ENCODE results near the gene OMP.

OMP gene

DNA sequence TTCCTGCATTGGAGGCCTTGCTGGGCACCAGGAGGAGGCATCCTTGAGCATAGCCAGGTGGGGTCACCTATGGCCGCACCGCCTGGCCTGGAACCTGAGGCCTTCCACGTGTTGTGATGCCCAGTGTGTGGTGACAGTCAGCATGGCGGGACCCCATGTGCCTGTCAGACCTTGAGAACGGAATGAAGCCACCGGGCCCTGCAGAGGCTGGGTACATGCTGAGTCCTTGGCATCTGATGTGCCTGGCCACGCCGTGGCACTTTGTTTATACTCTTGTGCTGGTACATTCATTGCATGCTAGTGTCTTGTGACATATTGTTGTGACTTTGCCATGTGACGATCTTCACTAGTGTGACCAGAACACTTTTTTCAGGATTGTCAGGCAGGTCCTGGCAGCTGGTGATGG, 16.9 kb downstream of the OMP start:
- H3K4me3 ChIP-seq = no peak overlapping the region
- H3K27ac ChIP-seq = no peak overlapping the region
- DNase-seq (ENCODE audit: low spot score) = no peak
- TF ChIP-seq, protein P1, sequence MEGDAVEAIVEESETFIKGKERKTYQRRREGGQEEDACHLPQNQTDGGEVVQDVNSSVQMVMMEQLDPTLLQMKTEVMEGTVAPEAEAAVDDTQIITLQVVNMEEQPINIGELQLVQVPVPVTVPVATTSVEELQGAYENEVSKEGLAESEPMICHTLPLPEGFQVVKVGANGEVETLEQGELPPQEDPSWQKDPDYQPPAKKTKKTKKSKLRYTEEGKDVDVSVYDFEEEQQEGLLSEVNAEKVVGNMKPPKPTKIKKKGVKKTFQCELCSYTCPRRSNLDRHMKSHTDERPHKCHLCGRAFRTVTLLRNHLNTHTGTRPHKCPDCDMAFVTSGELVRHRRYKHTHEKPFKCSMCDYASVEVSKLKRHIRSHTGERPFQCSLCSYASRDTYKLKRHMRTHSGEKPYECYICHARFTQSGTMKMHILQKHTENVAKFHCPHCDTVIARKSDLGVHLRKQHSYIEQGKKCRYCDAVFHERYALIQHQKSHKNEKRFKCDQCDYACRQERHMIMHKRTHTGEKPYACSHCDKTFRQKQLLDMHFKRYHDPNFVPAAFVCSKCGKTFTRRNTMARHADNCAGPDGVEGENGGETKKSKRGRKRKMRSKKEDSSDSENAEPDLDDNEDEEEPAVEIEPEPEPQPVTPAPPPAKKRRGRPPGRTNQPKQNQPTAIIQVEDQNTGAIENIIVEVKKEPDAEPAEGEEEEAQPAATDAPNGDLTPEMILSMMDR (IDR thresholded peaks at IDR 0.05) = no peak

DNA sequence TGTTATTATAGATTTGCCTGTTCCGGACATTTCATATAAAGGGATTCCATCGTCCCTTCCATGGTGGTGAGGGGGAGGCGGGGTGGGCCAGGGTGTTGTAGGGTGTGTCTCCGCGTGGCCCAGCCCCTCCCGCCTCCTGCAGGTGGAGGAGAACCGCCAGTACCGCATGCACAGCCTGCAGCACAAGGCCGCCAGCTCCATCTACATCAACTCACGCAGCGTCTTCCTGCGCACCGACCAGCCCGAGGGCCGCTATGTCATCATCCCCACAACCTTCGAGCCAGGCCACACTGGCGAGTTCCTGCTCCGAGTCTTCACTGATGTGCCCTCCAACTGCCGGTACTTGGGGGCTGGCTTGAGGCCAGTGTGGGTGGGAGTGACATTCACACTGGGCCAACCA, 17.9 kb downstream of the OMP start:
- TF ChIP-seq, protein P1 (IDR thresholded peaks at IDR 0.05) = no peak
- DNase-seq (ENCODE audit: low spot score) = no peak
- Histone ChIP-seq H3K4me3 (no peak overlapping the region), H3K27ac (no peak overlapping the region)

DNA sequence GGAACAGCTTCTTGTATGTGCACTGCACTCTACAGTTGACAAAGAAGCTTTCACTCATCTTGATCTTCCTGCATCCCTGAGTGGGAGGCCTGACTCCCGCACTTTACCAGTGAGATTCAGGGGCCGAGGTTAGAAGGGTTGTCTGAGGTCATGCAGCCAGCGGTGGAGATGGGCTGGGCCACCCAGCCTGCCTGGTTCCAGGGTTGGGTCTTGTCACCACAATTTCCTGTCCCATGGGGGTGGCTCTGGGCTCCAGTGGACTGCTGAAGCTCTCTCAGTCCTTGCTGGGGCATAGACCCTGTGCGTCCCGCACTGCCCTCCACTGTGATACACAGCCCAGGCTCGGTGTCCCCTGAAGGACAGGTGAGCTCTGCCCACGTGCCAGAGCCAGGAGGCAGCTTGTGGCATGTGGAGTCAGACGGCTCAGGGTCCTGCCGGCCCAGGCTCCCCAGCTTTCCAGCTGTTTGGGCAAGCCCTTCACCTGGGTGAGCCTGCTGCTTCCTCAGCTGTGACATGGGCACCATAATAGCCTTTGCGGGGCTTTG, 18.5 kb downstream of the OMP start:
- H3K4me3 ChIP-seq = no peak overlapping the region
- DNase-seq (ENCODE audit: low spot score) = no peak
- TF ChIP-seq, protein P1 (IDR thresholded peaks at IDR 0.05) = no peak
- H3K27ac ChIP-seq = no peak overlapping the region

DNA sequence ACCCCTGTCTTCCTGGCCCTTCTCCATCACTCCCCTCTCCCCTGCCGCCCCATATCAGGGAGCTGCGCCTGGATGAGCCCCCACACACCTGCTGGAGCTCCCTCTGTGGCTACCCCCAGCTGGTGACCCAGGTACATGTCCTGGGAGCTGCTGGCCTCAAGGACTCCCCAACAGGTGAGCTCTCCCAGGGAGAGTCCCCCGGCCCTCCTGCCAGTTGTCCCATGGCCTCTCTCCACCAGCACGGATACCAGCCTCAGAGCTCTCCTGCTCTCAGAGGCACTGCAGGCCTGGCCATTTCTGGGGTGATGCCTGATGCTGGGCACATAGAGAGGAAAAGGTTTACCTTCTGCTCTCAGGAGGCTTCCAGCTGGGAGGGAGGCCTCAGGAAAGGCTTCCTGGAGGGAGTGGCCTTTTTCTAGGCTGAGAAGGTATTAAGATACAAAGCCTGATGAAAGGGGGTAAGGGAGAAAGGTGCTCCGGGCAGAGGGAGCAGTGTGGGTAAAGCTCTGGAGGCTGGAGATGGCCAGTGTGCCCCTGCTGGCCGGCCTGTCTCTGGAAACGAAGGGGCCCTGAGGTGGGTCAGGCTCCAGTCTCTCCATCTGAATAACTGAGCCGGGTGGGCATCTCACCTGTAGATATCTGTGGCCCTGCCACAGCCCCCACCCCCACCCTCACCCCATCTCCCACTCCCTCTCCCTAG, 19.4 kb downstream of the OMP start:
- DNase-seq (ENCODE audit: low spot score) = no peak
- Histone ChIP-seq H3K27ac (no peak overlapping the region), H3K4me3 (no peak overlapping the region)
- TF ChIP-seq, protein P1 (IDR thresholded peaks at IDR 0.05) = no peak

DNA sequence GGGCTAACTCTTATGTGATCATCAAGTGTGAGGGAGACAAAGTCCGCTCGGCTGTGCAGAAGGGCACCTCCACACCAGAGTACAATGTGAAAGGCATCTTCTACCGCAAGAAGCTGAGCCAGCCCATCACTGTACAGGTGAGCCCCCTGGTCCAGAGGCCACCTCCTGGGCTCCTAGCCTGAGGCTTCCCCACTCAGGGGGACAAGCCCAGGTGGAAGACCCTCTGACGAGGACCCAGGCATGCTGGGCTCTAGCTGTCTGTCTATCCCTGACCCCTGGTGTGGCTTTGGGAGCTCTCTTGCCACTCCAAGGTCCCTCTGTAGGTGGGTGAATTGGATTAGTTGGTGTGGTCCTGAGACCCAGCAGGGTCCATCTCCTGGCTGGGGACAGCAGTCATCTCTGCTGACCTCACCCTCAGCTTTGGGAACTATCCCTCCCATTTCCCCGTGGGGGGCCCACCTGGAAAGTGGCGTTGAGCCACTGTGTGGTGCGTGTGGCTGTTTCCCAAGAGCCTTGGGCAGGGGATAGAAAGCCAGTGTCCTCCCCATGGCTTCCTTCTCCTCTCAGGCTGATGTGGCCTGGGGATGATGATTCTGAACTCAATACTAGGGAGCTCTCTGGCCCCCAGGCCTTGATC, 20.1 kb downstream of the OMP start:
- DNase-seq (ENCODE audit: low spot score) = no peak
- Histone ChIP-seq H3K4me3 (no peak overlapping the region), H3K27ac (no peak overlapping the region)
- TF ChIP-seq, protein P1 (IDR thresholded peaks at IDR 0.05) = no peak

DNA sequence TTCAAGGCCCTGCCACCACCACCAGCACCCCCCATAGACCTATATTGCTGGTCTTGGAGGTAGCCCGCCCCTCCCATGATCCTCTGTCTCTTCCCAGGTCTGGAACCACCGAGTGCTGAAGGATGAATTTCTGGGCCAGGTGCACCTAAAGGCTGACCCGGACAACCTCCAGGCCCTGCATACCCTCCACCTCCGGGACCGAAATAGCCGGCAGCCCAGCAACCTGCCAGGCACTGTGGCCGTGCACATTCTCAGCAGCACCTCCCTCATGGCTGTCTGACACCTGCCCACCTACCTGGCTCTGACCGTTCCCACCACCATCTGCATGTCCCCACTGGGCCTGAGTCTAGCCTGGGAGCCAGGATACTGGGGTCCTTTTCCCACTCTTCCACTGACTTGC, 21.0 kb downstream of the OMP start:
- no peak for DNase-seq (ENCODE audit: low spot score)
- no peak overlapping the region for H3K4me3 ChIP-seq
- H3K27ac ChIP-seq = no peak overlapping the region
- TF ChIP-seq, protein P1 (IDR thresholded peaks at IDR 0.05) = no peak

DNA sequence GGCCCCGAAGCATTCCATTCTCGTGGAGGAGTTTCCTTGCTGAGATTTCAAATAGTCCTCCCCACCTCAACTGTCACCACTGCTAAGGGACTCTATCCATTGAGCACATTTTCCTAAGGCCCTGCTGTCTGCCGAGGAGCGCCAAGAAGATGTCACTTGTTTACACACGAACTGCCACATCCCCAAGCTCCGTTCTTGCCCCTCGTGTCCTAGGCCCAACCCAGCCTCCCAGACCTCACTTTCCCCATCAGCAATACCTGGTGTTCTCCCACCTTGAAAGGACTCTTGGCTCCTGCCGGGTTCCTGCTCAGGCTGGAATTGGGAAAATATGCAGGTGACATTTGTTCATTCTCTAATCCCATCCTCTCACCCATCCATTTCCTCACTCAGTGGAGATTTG, 21.4 kb downstream of the OMP start:
- TF ChIP-seq, protein P1 (IDR thresholded peaks at IDR 0.05) = no peak
- H3K4me3 ChIP-seq = no peak overlapping the region
- DNase-seq (ENCODE audit: low spot score) = no peak
- no peak overlapping the region for H3K27ac ChIP-seq
